ENCODE results near the gene LTC4S. TPM values are rescaled to one million over a fixed set of nuclear protein-coding genes. Genes with fewer than 3 reads are reported as not detected.

Gene LTC4S
- total and polyA plus RNA-seq, 2 donors (not counting 3 experiments of a cell fraction or from before 2014, with no cell fraction given), result 0.95 to 6.3 TPM

DNA sequence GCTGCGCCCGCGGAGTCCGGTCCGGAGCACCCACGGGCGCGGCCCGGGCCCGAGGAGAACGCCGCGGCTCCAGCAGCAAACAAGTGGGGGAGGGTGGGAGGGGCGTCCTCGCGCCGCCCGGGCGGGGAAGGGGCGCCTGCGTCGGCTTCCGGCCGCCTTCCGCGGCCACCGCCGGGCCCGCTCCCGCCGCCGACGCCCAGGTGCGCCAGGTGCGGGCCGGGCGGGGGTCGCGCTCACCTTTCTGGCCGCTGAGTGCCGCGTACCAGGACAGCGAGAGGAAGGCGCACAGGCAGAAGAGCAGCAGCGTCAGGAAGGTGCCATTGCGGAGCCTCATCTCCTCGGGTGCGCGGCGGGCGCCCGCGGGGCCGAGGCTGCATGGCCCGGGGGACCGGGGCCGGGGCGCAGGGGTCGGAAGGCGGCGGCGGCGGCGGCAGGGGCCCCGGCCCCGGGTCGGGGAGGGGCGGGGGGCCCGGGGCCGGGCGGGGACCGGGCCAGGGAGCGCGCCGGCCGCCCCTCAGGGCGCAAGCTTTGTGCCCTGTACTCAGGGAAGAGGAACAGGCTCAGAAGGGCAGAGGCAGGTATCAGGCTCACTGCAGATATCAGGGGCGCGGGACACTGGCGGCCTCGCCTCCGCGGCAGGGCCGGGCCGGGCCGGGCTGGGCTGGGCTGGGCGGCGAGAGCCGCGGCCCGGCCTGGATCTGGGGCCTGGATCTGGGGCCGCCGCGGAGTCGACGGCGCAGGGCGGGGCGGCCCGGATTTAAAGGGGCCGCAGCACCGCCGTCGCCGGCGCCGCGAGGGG, 12.7 kb downstream of the LTC4S start, which contains the start of gene MGAT4B:
Gene MGAT4B (minus strand): TSS at position 617 of the 799 bp plus-strand sequence. CDS start 283 bp downstream, at position 334.
- dilution Hi-C loops (cut with MboI; ENCODE audit: extremely low pct_ligation_motif_present, low sequenced_read_pairs) (no loop called here), intact Hi-C loops (cut with micrococcal nuclease) (loop anchor here (1.0 to 5.0 kb wide), 2 partner anchors 13 to 109 kb away; partner anchors contain the start of gene CANX)
- H2AFZ ChIP-seq (ENCODE audit: low read depth, low read length), result peak within 1 kb of the TSS; percentile 69
- POLR2A ChIA-PET, result interaction anchor here (0.6 to 1.1 kb wide), 3 partner anchors 9 to 14 kb away, joined by 3 to 10 read pairs (median 6); partner anchors contain the start of gene SQSTM1
- H3K9me1 ChIP-seq (replicated peaks; ENCODE audit: control insufficient read depth, extremely low read depth, insufficient read depth, low read length), result no peaks in the 10 kb centered on the region
- H4K20me1 ChIP-seq (replicated peaks; ENCODE audit: control insufficient read depth, extremely low read depth, insufficient read depth, low read length), result no peaks in the 10 kb centered on the region
- TF ChIP-seq, protein P1, sequence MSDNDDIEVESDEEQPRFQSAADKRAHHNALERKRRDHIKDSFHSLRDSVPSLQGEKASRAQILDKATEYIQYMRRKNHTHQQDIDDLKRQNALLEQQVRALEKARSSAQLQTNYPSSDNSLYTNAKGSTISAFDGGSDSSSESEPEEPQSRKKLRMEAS (IDR thresholded peaks at IDR 0.05; ENCODE audit: insufficient read depth, insufficient read length), result no peak
- TF ChIP-seq POLR2A (IDR thresholded peaks at IDR 0.05; ENCODE audit: low read depth, low read length), result peak; percentile 70
- TF ChIP-seq POLR2AphosphoS5 (IDR thresholded peaks at IDR 0.05; ENCODE audit: insufficient read depth, low read depth, low read length), result peak; percentile 87
- H3K27me3 ChIP-seq (ENCODE audit: control insufficient read depth in 2 of 2, insufficient read depth in 2 of 2, low read length in 2 of 2), result no peaks in the 10 kb centered on the region
- peaks cover 23% of the 10 kb centered on the region for H3K4me1 ChIP-seq (ENCODE audit: control insufficient read depth, extremely low read depth, insufficient read depth, low read length)
- H3K36me3 ChIP-seq (ENCODE audit: control insufficient read depth in 2 of 2, extremely low read depth in 1 of 2, insufficient read depth in 2 of 2, low read length in 2 of 2), result peaks cover 0 to 4% of the 10 kb centered on the region in 2 experiments
- FAIRE-seq (peak; percentile 35), DNase-seq (ENCODE audit: low read depth, low spot score) (peak; percentile 68)
- H3K9ac ChIP-seq (replicated peaks; ENCODE audit: extremely low read depth, insufficient read depth, low read length), result peak within 1 kb of the TSS; percentile 66
- CTCF ChIA-PET, result interaction anchor here (1.0 to 1.7 kb wide), 3 partner anchors 9 to 31 kb away, joined by 3 to 4 read pairs (median 4); no protein-coding TSS in a partner anchor
- peak within 1 kb of the TSS; percentile 71 for H3K4me2 ChIP-seq (ENCODE audit: insufficient read depth, low read length)
- H3K27ac ChIP-seq (ENCODE audit: insufficient read depth, low read depth, low read length), result peak within 1 kb of the TSS; percentile 67
- BruUV-seq (replicated peaks), result no TSS peak
- peak within 1 kb of the TSS; percentile 55 to 90 (median 82) for H3K4me3 ChIP-seq (replicated peaks in 1 of 3; ENCODE audit: insufficient read depth in 1 of 3, low read depth in 1 of 3, low read length in 3 of 3)
- H3K79me2 ChIP-seq (ENCODE audit: control insufficient read depth, insufficient read depth, low read length), result peaks cover 33% of the 10 kb centered on the region
- H3K9me3 ChIP-seq (replicated peaks; ENCODE audit: control insufficient read depth, insufficient read depth, low read length), result no peaks in the 10 kb centered on the region

DNA sequence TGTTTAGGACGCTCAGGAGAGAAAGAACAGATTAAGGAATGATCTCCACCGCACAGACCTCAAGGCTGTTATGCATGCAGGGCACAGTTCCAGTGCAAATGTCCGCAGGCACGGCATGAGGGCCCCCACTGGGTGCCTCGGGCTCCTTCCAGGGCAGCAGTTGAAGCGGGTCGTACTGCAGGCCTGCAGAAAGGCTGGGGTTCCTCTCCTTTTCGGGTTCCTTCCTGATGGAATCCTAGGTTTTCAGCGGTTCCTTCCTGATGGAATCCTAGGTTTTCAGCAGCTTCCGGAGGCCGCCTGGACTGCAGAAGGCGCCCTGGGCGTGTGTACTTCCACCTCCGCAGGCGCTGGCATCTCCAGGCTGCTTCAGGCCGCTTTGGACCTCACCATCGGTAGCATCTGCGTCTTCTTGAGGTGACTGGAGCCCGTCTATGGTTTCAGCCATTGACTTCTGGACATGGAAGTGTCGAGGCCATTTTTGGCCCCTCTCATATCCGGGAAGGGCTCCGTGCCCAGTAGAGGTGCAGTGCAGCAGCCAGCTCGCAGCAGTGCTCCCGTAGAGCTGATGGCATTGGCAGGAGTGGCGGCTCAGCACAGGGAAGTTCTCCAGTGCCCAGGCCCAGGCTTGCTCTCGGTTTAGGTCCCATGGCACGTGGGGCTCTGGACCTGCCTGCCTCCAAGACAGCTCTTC, 18.5 kb downstream of the LTC4S start:
- no peak overlapping the region for H3K27ac ChIP-seq (ENCODE audit: insufficient read depth, low read depth, low read length)
- no peak for FAIRE-seq
- H3K9me1 ChIP-seq (replicated peaks; ENCODE audit: control insufficient read depth, extremely low read depth, insufficient read depth, low read length), result no peaks in the 10 kb centered on the region
- no TSS peak for BruUV-seq (replicated peaks)
- dilution Hi-C loops (cut with MboI; ENCODE audit: extremely low pct_ligation_motif_present, low sequenced_read_pairs), result no loop called here
- H4K20me1 ChIP-seq (replicated peaks; ENCODE audit: control insufficient read depth, extremely low read depth, insufficient read depth, low read length), result no peaks in the 10 kb centered on the region
- ChIA-PET CTCF (no interaction called here), POLR2A (no interaction called here)
- peaks cover 4% of the 10 kb centered on the region for H3K4me1 ChIP-seq (ENCODE audit: control insufficient read depth, extremely low read depth, insufficient read depth, low read length)
- no peak overlapping the region for H3K4me2 ChIP-seq (ENCODE audit: insufficient read depth, low read length)
- no peak overlapping the region for H2AFZ ChIP-seq (ENCODE audit: low read depth, low read length)
- H3K9ac ChIP-seq (replicated peaks; ENCODE audit: extremely low read depth, insufficient read depth, low read length), result no peak overlapping the region
- H3K27me3 ChIP-seq (ENCODE audit: control insufficient read depth in 2 of 2, insufficient read depth in 2 of 2, low read length in 2 of 2), result no peaks in the 10 kb centered on the region
- intact Hi-C loops (cut with micrococcal nuclease), result no loop called here
- TF ChIP-seq, protein P1 (IDR thresholded peaks at IDR 0.05; ENCODE audit: insufficient read depth, insufficient read length), result no peak
- TF ChIP-seq, protein P2, sequence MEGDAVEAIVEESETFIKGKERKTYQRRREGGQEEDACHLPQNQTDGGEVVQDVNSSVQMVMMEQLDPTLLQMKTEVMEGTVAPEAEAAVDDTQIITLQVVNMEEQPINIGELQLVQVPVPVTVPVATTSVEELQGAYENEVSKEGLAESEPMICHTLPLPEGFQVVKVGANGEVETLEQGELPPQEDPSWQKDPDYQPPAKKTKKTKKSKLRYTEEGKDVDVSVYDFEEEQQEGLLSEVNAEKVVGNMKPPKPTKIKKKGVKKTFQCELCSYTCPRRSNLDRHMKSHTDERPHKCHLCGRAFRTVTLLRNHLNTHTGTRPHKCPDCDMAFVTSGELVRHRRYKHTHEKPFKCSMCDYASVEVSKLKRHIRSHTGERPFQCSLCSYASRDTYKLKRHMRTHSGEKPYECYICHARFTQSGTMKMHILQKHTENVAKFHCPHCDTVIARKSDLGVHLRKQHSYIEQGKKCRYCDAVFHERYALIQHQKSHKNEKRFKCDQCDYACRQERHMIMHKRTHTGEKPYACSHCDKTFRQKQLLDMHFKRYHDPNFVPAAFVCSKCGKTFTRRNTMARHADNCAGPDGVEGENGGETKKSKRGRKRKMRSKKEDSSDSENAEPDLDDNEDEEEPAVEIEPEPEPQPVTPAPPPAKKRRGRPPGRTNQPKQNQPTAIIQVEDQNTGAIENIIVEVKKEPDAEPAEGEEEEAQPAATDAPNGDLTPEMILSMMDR (IDR thresholded peaks at IDR 0.05; ENCODE audit: extremely low read depth in 1 of 2, insufficient read depth in 1 of 2, low read depth in 1 of 2, low read length in 2 of 2), result no peak
- TF ChIP-seq JUN (IDR thresholded peaks at IDR 0.05; ENCODE audit: borderline replicate concordance, insufficient read depth, insufficient read length, low read depth) (no peak), FOS (IDR thresholded peaks at IDR 0.05; ENCODE audit: borderline replicate concordance, insufficient read depth, low read length) (no peak), POLR2A (IDR thresholded peaks at IDR 0.05; ENCODE audit: low read depth, low read length) (no peak), MYC (IDR thresholded peaks at IDR 0.05; ENCODE audit: low read depth, low read length) (no peak), GATA2 (IDR thresholded peaks at IDR 0.05; ENCODE audit: insufficient read depth, insufficient read length, low read depth, low read length) (no peak), EZH2 (IDR thresholded peaks at IDR 0.05; ENCODE audit: borderline replicate concordance, low read depth, low read length, severe bottlenecking) (no peak), POLR2AphosphoS5 (IDR thresholded peaks at IDR 0.05; ENCODE audit: insufficient read depth, low read depth, low read length) (no peak)
- peaks cover 0 to 4% of the 10 kb centered on the region in 2 experiments for H3K36me3 ChIP-seq (ENCODE audit: control insufficient read depth in 2 of 2, extremely low read depth in 1 of 2, insufficient read depth in 2 of 2, low read length in 2 of 2)
- no peak for DNase-seq (ENCODE audit: low read depth, low spot score)
- no peaks in the 10 kb centered on the region for H3K79me2 ChIP-seq (ENCODE audit: control insufficient read depth, insufficient read depth, low read length)
- H3K9me3 ChIP-seq (replicated peaks; ENCODE audit: control insufficient read depth, insufficient read depth, low read length), result no peaks in the 10 kb centered on the region
- no peak overlapping the region for H3K4me3 ChIP-seq (replicated peaks in 1 of 3; ENCODE audit: insufficient read depth in 1 of 3, low read depth in 1 of 3, low read length in 3 of 3)

Measured in endothelial cell of umbilical vein (primary cell).